NCI-H524 treated with DMSO at 0.1 percent for 48 hours (cell line): ENCODE results near the gene GNG14.
"Not testable (repeated sequence)": the region's sequence is repeated elsewhere in the genome, so short reads cannot be mapped to it uniquely, and the experiment has no call there.

ENCODE experiments used
- DNase-seq: peaks from one replicate; lab custom pipeline; 2025; lab: John Stamatoyannopoulos, UW

GNG14 gene

GRCh38 chr19:12723641-12724426 is 36.0 kb downstream of the GNG14 start, which contains the start of gene TNPO2:
Gene TNPO2, minus strand, starts transcription at chr19:12723932. Its CDS starts 2,955 bp downstream, at chr19:12720977.
- DNase-seq: peak; percentile 28

GRCh38 chr19:12725612-12726011 is 37.8 kb downstream of the GNG14 start:
- DNase-seq: not testable (repeated sequence)

GRCh38 chr19:12726988-12727316 is 39.2 kb downstream of the GNG14 start:
- no peak for DNase-seq

GRCh38 chr19:12727745-12728433 is 40.1 kb downstream of the GNG14 start:
- no peak for DNase-seq

GRCh38 chr19:12730064-12730463 is 42.3 kb downstream of the GNG14 start:
- no peak for DNase-seq

GRCh38 chr19:12731337-12731736 is 43.5 kb downstream of the GNG14 start:
- DNase-seq: no peak

GRCh38 chr19:12733369-12734214 is 45.8 kb downstream of the GNG14 start:
- peak; percentile 22 for DNase-seq

GRCh38 chr19:12736995-12737834 is 49.4 kb downstream of the GNG14 start, which contains the start of gene GET3:
Gene GET3, plus strand, starts transcription at chr19:12737497. Its CDS starts 9 bp downstream, at chr19:12737506.
- peak; percentile 100 for DNase-seq

GRCh38 chr19:12737835-12738351 is 50.1 kb downstream of the GNG14 start:
- no peak for DNase-seq
